Gastroesophageal sphincter (tissue), 4 donors: ENCODE results near the gene SLC6A1. TPM values are rescaled to one million over a fixed set of nuclear protein-coding genes. Genes with fewer than 3 reads are reported as not detected.

Experiments used
- ATAC-seq: fragments of 150-250 bp; one replicate; pipeline ENCODE4 v1.9.1; 2016; ENCODE audit warnings: mild to moderate bottlenecking, moderate library complexity
- H3K27ac ChIP-seq, 4 donors: fragments of 200-600 bp; sonication (generic) in 3 of 4; 1 replicate in 3 of 4; 2 replicates in 1 of 4; pipeline ENCODE4 v1.5.1; 2016 to 2019
- H3K27me3 ChIP-seq: fragments of 200-600 bp; sonication (generic); one replicate; pipeline ENCODE4 v1.5.1; 2019
- H3K36me3 ChIP-seq, 2 donors: fragments of 200-600 bp; sonication (generic); one replicate each; pipeline ENCODE4 v1.5.1; 2019; ENCODE audit warnings: control low read depth in 1 of 2
- H3K4me1 ChIP-seq, 3 donors: fragments of 200-600 bp; sonication (generic); 1 replicate in 2 of 3; 2 replicates in 1 of 3; pipeline ENCODE4 v1.5.1; 2016 to 2019; ENCODE audit warnings: control low read depth in 2 of 3
- H3K4me3 ChIP-seq, 2 donors: fragments of 200-600 bp; sonication (generic); one replicate each; pipeline ENCODE4 v1.5.1; 2019; ENCODE audit warnings: mild to moderate bottlenecking in 1 of 2, moderate library complexity in 1 of 2
- H3K9me3 ChIP-seq, 3 donors: fragments of 200-600 bp; sonication (generic); one replicate each; pipeline ENCODE4 v1.5.1; 2017 to 2019; ENCODE audit warnings: control low read depth in 2 of 3
- EP300 ChIP-seq: sonication (generic); formaldehyde crosslinking; IDR thresholded peaks from one replicate; pipeline ENCODE4 v1.6.1; 2017; ENCODE audit warnings: antibody characterized with exemption, mild to moderate bottlenecking
- POLR2A ChIP-seq, 2 donors: fragments of 450-650 bp; IDR thresholded peaks; one replicate each; pipeline ENCODE4 v1.6.1; 2017; ENCODE audit warnings: antibody characterized with exemption in 2 of 2, mild to moderate bottlenecking in 2 of 2, moderate library complexity in 1 of 2
- POLR2AphosphoS5 ChIP-seq: sonication (generic); formaldehyde crosslinking; IDR thresholded peaks from one replicate; pipeline ENCODE4 v1.6.1; 2017; ENCODE audit warnings: antibody characterized with exemption
- WGBS, 2 donors: methylation state at CpG; one replicate each; pipeline ENCODE4 v1.1.5; 2018; ENCODE audit warnings: low coverage in 1 of 2; 5-methylcytosine and 5-hydroxymethylcytosine counted together
- total RNA-seq, 4 donors: library from RNA; depleted of rRNA; stranded (reverse); fragments of >200 nt; gene quantifications; one replicate each; pipeline ENCODE4 v1.1.0, GENCODE V29; 2016
- TF ChIP-seq, protein P1 (sequence below), 4 experiments: fragments of 200-600 bp in 2 of 4; fragments of 450-650 bp in 2 of 4; sonication (generic) in 1 of 4; IDR thresholded peaks; one replicate each; pipeline ENCODE4 v1.5.1; 2017 to 2019; ENCODE audit warnings: antibody characterized with exemption in 4 of 4, mild to moderate bottlenecking in 2 of 4, moderate library complexity in 2 of 4

Gene SLC6A1
- total RNA-seq, 4 donors from 2014 or later = 0.62 to 2.5 (median 0.67) TPM; not detected in 1

GRCh38 chr3:10982782-10983181, 9.8 kb upstream of the SLC6A1 start:
- Histone ChIP-seq H3K36me3 (no peaks in the 10 kb centered on the region), H3K27me3 (no peaks in the 10 kb centered on the region), H3K4me3 (no peak overlapping the region), H3K9me3 (no peaks in the 10 kb centered on the region), H3K4me1 (peaks cover 0 to 13% (median 0%) of the 10 kb centered on the region in 3 donors), H3K27ac (no peak overlapping the region)
- no peak for TF ChIP-seq POLR2AphosphoS5
- 8 to 17% methylated on average over 4 of the region's 4 CpGs for WGBS, 2 donors
- no peak for ATAC-seq

- peak; percentile 22 for ATAC-seq
Measured at GRCh38 chr3:10983219-10983916, 9.2 kb upstream of the SLC6A1 start.

GRCh38 chr3:10984371-10984896, 8.1 kb upstream of the SLC6A1 start:
- Histone ChIP-seq H3K9me3 (no peaks in the 10 kb centered on the region), H3K36me3 (no peaks in the 10 kb centered on the region), H3K27me3 (no peaks in the 10 kb centered on the region), H3K4me1 (peaks cover 0 to 13% (median 0%) of the 10 kb centered on the region in 3 donors), H3K4me3 (no peak overlapping the region), H3K27ac (no peak overlapping the region)
- WGBS, 2 donors = 74 to 100% methylated on average over 1 of the region's 1 CpG
- no peak for TF ChIP-seq POLR2AphosphoS5
- no peak for TF ChIP-seq EP300
- TF ChIP-seq, protein P1, sequence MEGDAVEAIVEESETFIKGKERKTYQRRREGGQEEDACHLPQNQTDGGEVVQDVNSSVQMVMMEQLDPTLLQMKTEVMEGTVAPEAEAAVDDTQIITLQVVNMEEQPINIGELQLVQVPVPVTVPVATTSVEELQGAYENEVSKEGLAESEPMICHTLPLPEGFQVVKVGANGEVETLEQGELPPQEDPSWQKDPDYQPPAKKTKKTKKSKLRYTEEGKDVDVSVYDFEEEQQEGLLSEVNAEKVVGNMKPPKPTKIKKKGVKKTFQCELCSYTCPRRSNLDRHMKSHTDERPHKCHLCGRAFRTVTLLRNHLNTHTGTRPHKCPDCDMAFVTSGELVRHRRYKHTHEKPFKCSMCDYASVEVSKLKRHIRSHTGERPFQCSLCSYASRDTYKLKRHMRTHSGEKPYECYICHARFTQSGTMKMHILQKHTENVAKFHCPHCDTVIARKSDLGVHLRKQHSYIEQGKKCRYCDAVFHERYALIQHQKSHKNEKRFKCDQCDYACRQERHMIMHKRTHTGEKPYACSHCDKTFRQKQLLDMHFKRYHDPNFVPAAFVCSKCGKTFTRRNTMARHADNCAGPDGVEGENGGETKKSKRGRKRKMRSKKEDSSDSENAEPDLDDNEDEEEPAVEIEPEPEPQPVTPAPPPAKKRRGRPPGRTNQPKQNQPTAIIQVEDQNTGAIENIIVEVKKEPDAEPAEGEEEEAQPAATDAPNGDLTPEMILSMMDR (IDR thresholded peaks at IDR 0.05) = no peak
- TF ChIP-seq POLR2A (IDR thresholded peaks at IDR 0.05) = no peak
- no peak for ATAC-seq

More at GRCh38 chr3:10983219-10983916, 9.2 kb upstream of the SLC6A1 start:
- WGBS, 2 donors = 2 to 23% methylated on average over 5 to 7 of the region's 7 CpGs
- Histone ChIP-seq H3K27ac (no peak overlapping the region), H3K4me1 (peaks cover 0 to 13% (median 0%) of the 10 kb centered on the region in 3 donors), H3K27me3 (no peaks in the 10 kb centered on the region), H3K36me3 (no peaks in the 10 kb centered on the region), H3K4me3 (no peak overlapping the region), H3K9me3 (no peaks in the 10 kb centered on the region)
- TF ChIP-seq EP300 = no peak
- TF ChIP-seq, protein P1 (IDR thresholded peaks at IDR 0.05) = peak; percentile 40 to 66 (median 50)

DNA sequence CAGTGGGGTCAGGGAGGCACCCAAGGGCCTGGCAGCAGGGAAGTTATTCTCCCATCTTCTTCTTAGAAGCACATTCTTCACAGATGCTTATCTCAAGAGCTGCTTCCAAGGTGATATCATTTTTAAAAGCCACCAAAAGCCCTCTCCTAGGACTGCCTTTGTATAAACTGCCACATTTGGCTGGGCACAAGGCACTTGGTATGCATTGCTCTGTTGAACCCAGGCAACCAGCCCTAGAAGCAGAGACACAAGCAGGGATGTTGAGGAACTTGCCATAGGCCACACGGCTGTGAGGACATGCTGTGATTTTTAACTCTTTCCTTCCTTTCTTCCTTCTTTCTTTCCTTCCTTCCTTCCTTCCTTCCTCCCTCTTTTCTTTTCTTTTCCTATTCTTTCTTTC, 7.4 kb upstream of the SLC6A1 start:
- no peaks in the 10 kb centered on the region for H3K36me3 ChIP-seq
- H3K4me1 ChIP-seq = peaks cover 0 to 13% (median 0%) of the 10 kb centered on the region in 3 donors
- no peaks in the 10 kb centered on the region for H3K27me3 ChIP-seq
- H3K27ac ChIP-seq = no peak overlapping the region
- WGBS, 2 donors = 17 to 56% methylated on average over 1 of the region's 1 CpG
- no peaks in the 10 kb centered on the region for H3K9me3 ChIP-seq
- H3K4me3 ChIP-seq = no peak overlapping the region
- TF ChIP-seq POLR2AphosphoS5 = no peak
- TF ChIP-seq, protein P1 (IDR thresholded peaks at IDR 0.05) = no peak
- no peak for ATAC-seq

DNA sequence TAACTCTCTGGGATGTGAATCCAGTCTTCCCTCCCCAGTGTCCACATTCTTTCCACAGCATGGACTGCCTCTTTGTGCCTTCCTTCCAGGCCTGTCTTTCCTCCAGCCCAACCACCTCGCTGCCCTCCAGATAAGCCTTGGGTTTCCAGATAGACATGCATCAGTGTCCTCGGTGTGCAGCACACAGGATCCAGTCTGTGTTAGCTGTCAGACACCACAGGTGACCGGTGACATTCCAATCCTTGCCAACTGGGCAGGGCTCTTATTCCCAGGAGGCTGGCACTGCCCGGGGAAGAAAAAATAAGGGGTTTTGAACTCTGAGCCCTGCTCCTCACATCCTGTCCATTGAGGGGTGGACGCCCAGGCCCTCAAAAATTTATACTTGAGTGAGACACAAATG, 6.0 kb upstream of the SLC6A1 start:
- ATAC-seq = no peak
- TF ChIP-seq, protein P1 (IDR thresholded peaks at IDR 0.05) = no peak
- TF ChIP-seq EP300 (no peak), POLR2A (IDR thresholded peaks at IDR 0.05) (no peak), POLR2AphosphoS5 (no peak)

More for the DNA sequence above, 6.0 kb upstream of the SLC6A1 start:
- Histone ChIP-seq H3K27ac (no peak overlapping the region), H3K36me3 (no peaks in the 10 kb centered on the region), H3K4me3 (no peak overlapping the region), H3K9me3 (no peaks in the 10 kb centered on the region), H3K27me3 (peaks cover 7% of the 10 kb centered on the region), H3K4me1 (peaks cover 0 to 13% (median 0%) of the 10 kb centered on the region in 3 donors)
- 91% methylated on average over 3 of the region's 5 CpGs; no CpG with 5 or more reads in 1 of the 2 donors for WGBS, 2 donors
